AG10803 (cell line): ENCODE measurements around the gene LRFN5.

Source experiments
- DNase-seq: peaks from one replicate; pipeline ENCODE4 v3.0.0; 2010; ENCODE audit warnings: low read depth
- H3K4me3 ChIP-seq: 2 replicates; pipeline ENCODE4 v1.5.1; 2011; ENCODE audit warnings: mild to moderate bottlenecking, low read length, control low read depth
- TF ChIP-seq, protein P1 (sequence below): conservative IDR thresholded peaks from 2 replicates; pipeline ENCODE4 v1.5.1; 2011; ENCODE audit warnings: mild to moderate bottlenecking, low read length, control low read depth, inconsistent platforms

The LRFN5 gene

GRCh38 chr14:41865894-41866293, 259.2 kb downstream of the LRFN5 start:
- TF ChIP-seq, protein P1, sequence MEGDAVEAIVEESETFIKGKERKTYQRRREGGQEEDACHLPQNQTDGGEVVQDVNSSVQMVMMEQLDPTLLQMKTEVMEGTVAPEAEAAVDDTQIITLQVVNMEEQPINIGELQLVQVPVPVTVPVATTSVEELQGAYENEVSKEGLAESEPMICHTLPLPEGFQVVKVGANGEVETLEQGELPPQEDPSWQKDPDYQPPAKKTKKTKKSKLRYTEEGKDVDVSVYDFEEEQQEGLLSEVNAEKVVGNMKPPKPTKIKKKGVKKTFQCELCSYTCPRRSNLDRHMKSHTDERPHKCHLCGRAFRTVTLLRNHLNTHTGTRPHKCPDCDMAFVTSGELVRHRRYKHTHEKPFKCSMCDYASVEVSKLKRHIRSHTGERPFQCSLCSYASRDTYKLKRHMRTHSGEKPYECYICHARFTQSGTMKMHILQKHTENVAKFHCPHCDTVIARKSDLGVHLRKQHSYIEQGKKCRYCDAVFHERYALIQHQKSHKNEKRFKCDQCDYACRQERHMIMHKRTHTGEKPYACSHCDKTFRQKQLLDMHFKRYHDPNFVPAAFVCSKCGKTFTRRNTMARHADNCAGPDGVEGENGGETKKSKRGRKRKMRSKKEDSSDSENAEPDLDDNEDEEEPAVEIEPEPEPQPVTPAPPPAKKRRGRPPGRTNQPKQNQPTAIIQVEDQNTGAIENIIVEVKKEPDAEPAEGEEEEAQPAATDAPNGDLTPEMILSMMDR, result no peak
- no peak for DNase-seq
- no peak overlapping the region for H3K4me3 ChIP-seq

DNA sequence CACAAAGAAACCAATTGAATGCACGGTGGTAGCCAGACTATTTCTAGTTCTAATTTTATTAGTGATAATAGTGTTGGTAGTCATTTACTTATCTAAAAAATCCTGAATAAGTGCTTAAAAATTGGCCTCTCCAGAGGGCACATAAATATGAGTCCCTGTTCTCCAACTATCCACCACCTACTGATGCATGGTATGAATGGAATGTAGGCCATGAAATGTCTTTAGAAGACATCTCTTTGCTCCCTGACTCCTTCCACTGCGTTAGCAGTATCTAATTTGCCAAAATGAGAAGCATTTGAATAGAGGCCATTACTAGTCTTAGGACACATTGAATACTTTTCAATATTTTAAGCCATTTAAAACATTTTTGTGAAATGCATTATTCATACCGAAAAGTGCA, 261.7 kb downstream of the LRFN5 start:
- H3K4me3 ChIP-seq, result no peak overlapping the region
- peak; percentile 15 for DNase-seq
- TF ChIP-seq, protein P1, result no peak

GRCh38 chr14:41872931-41873685, 266.4 kb downstream of the LRFN5 start:
- peak; percentile 18 for DNase-seq
- TF ChIP-seq, protein P1, result no peak
- no peak overlapping the region for H3K4me3 ChIP-seq

DNA sequence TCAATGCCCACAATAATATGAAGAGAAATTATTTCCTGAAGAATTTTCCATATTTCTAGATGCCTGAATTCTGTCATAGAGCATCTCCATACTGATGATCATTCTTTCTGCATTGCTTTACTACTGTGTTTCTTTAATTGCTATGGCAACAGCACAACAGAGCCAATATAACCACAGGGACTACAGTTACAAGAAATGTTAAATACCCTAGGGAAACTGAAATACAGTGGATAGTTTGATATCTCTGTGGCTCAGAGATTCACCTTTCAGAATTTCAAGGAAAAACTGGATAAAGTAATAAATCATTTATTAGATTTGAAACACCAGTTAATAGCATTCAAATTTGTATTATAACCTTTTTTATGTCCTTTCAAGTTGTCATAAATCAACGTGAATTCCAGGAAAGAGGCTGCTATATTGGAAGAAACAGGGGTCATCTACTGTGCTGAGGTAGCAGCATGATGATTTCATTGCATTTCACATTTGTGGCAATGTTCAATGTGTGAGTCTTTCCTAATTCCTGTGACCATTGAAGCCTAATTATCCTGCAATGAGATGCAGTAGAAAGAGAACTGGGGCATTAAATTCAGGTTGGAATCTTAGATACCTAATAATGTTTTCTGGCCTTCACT, 267.1 kb downstream of the LRFN5 start:
- peak; percentile 41 for DNase-seq
- TF ChIP-seq, protein P1, result no peak

GRCh38 chr14:41875116-41875515, 268.4 kb downstream of the LRFN5 start:
- TF ChIP-seq, protein P1, result no peak
- no peak for DNase-seq
- no peak overlapping the region for H3K4me3 ChIP-seq

More for the DNA sequence above, 267.1 kb downstream of the LRFN5 start:
- no peak overlapping the region for H3K4me3 ChIP-seq

DNA sequence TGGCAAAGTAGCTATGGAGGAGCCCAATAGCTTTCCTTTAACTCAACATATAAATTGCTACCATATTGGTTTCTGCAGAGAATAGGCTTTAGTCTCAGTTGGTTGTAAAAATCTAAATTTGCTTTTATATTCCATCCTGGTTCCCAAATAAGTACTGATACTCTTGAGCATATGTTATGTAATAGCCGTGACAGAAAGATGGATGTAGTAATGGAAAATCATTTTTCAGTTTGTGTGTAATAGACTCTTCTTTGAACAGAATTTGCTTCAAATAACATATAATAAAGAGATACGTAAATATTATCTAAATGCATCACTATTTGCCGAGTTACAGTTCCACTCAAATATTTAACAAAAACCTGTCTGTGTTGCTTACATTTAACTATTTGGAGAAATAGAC, 271.6 kb downstream of the LRFN5 start:
- TF ChIP-seq, protein P1, result no peak
- H3K4me3 ChIP-seq, result no peak overlapping the region
- DNase-seq, result no peak

GRCh38 chr14:41891624-41892023, 284.9 kb downstream of the LRFN5 start:
- DNase-seq, result no peak
- TF ChIP-seq, protein P1, result no peak

More at GRCh38 chr14:41891624-41892023, 284.9 kb downstream of the LRFN5 start:
- H3K4me3 ChIP-seq, result no peak overlapping the region
